Measurements from ENCODE around the gene TSPAN18.

GRCh38 chr11:44823006-44823405, 96.2 kb downstream of the TSPAN18 start:
- TF ChIP-seq, protein P1, sequence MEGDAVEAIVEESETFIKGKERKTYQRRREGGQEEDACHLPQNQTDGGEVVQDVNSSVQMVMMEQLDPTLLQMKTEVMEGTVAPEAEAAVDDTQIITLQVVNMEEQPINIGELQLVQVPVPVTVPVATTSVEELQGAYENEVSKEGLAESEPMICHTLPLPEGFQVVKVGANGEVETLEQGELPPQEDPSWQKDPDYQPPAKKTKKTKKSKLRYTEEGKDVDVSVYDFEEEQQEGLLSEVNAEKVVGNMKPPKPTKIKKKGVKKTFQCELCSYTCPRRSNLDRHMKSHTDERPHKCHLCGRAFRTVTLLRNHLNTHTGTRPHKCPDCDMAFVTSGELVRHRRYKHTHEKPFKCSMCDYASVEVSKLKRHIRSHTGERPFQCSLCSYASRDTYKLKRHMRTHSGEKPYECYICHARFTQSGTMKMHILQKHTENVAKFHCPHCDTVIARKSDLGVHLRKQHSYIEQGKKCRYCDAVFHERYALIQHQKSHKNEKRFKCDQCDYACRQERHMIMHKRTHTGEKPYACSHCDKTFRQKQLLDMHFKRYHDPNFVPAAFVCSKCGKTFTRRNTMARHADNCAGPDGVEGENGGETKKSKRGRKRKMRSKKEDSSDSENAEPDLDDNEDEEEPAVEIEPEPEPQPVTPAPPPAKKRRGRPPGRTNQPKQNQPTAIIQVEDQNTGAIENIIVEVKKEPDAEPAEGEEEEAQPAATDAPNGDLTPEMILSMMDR (IDR thresholded peaks at IDR 0.05), result no peak
- no peak for TF ChIP-seq POLR2A (IDR thresholded peaks at IDR 0.05)
